Measurements from ENCODE around the gene ASS1.

DNA sequence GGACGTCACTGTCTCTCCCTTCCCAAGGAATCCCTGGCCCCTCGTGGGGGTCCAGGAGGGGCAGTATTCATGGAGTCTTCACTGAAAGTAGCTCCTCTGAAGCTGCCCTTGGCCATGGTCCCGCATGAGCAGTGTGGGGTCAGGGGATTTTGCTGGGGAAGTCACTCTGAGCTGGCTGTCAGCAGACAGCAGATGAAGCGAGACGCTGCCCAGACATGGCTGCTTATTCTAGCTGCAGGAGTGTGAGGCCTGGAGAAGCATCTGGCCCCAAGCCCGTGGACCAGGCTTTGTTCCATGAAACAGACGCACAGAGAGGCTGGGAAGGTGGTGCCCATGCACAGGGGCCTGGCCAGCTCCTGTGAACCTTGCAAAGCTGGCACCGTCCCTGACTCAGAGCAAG is 21.5 kb upstream of the ASS1 start:
- TF ChIP-seq, protein P1, sequence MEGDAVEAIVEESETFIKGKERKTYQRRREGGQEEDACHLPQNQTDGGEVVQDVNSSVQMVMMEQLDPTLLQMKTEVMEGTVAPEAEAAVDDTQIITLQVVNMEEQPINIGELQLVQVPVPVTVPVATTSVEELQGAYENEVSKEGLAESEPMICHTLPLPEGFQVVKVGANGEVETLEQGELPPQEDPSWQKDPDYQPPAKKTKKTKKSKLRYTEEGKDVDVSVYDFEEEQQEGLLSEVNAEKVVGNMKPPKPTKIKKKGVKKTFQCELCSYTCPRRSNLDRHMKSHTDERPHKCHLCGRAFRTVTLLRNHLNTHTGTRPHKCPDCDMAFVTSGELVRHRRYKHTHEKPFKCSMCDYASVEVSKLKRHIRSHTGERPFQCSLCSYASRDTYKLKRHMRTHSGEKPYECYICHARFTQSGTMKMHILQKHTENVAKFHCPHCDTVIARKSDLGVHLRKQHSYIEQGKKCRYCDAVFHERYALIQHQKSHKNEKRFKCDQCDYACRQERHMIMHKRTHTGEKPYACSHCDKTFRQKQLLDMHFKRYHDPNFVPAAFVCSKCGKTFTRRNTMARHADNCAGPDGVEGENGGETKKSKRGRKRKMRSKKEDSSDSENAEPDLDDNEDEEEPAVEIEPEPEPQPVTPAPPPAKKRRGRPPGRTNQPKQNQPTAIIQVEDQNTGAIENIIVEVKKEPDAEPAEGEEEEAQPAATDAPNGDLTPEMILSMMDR (IDR thresholded peaks at IDR 0.05), result no peak
- TF ChIP-seq POLR2AphosphoS5 (IDR thresholded peaks at IDR 0.05; ENCODE audit: low read depth, low read length), result no peak
